GM23338 (cell line): Measurements from ENCODE around the gene STAT1. TPM values are rescaled to one million over a fixed set of nuclear protein-coding genes. Genes with fewer than 3 reads are reported as not detected.

Source experiments
- ATAC-seq: fragments of 200-7000 bp; cut with Tn5 transposase; 3 replicates; pipeline ENCODE4 v1.9.1; 2020
- DNase-seq: peaks from one replicate; pipeline ENCODE4 v3.0.0-alpha.2; 2015; ENCODE audit warnings: low spot score
- H2AFZ ChIP-seq: fragments of 200-600 bp; sonication (generic); 2 replicates; pipeline ENCODE4 v1.8.0; 2016; ENCODE audit warnings: antibody characterized with exemption, mild to moderate bottlenecking, moderate library complexity
- H3F3A ChIP-seq: fragments of 200-600 bp; sonication (generic); replicated peaks from 2 replicates; pipeline ENCODE4 v1.8.0; 2017; ENCODE audit warnings: antibody characterized with exemption, mixed run types, low read depth
- H3K27ac ChIP-seq: fragments of 200-600 bp; sonication (generic); 2 replicates; pipeline ENCODE4 v1.6.1; 2016; ENCODE audit warnings: low read depth
- H3K27me3 ChIP-seq: fragments of 200-600 bp; sonication (generic); 2 replicates; pipeline ENCODE4 v1.8.0; 2016; ENCODE audit warnings: mild to moderate bottlenecking, mixed run types, moderate library complexity; ENCODE audit not compliant: insufficient read depth
- H3K36me3 ChIP-seq: fragments of 200-600 bp; sonication (generic); 2 replicates; pipeline ENCODE4 v1.8.0; 2016; ENCODE audit warnings: mild to moderate bottlenecking; ENCODE audit not compliant: insufficient read depth
- H3K4me1 ChIP-seq: fragments of 200-600 bp; sonication (generic); 2 replicates; pipeline ENCODE4 v1.8.0; 2016; ENCODE audit warnings: mild to moderate bottlenecking, moderate library complexity; ENCODE audit not compliant: insufficient read depth
- H3K4me2 ChIP-seq: fragments of 200-600 bp; sonication (generic); 2 replicates; pipeline ENCODE4 v1.7.1; 2017; ENCODE audit warnings: mixed run types
- H3K4me3 ChIP-seq: fragments of 200-600 bp; sonication (generic); 2 replicates; pipeline ENCODE4 v1.6.1; 2016; ENCODE audit warnings: mixed run types
- H3K79me2 ChIP-seq: fragments of 200-600 bp; sonication (generic); replicated peaks from 2 replicates; pipeline ENCODE4 v1.8.0; 2017; ENCODE audit warnings: mild to moderate bottlenecking; ENCODE audit not compliant: insufficient read depth
- H3K9me2 ChIP-seq: fragments of 200-600 bp; sonication (generic); 2 replicates; pipeline ENCODE4 v1.8.0; 2017; ENCODE audit not compliant: insufficient read depth
- H4K20me1 ChIP-seq: fragments of 200-600 bp; sonication (generic); replicated peaks from 2 replicates; pipeline ENCODE4 v1.8.0; 2017; ENCODE audit warnings: mild to moderate bottlenecking; ENCODE audit not compliant: insufficient read depth
- H3K27ac Mint-ChIP-seq: 2 replicates; pipeline ENCODE4 v1.8.0; 2020; ENCODE audit warnings: inconsistent platforms, mild to moderate bottlenecking, moderate library complexity, mixed read lengths
- H3K27me3 Mint-ChIP-seq: 3 replicates; pipeline ENCODE4 v1.8.0; 2022; ENCODE audit warnings: low read depth, mild to moderate bottlenecking, moderate library complexity, mixed read lengths, inconsistent platforms; ENCODE audit not compliant: insufficient read depth, poor library complexity
- H3K36me3 Mint-ChIP-seq: 3 replicates; pipeline ENCODE4 v1.8.0; 2021; ENCODE audit warnings: low read depth, mild to moderate bottlenecking, inconsistent platforms, moderate library complexity, mixed read lengths
- H3K4me1 Mint-ChIP-seq: 3 replicates; pipeline ENCODE4 v1.8.0; 2020; ENCODE audit warnings: mild to moderate bottlenecking, inconsistent platforms, mixed read lengths
- H3K4me3 Mint-ChIP-seq: 3 replicates; pipeline ENCODE4 v1.8.0; 2021; ENCODE audit warnings: moderate library complexity, mild to moderate bottlenecking, inconsistent platforms, mixed read lengths
- H3K9me3 Mint-ChIP-seq: 3 replicates; pipeline ENCODE4 v1.8.0; 2020; ENCODE audit warnings: moderate library complexity, mild to moderate bottlenecking, inconsistent platforms, mixed read lengths
- CREB1 ChIP-seq: fragments of 250-450 bp; sonication (Bioruptor Pico); IDR thresholded peaks from 2 replicates; pipeline ENCODE4 v1.5.0; 2020; ENCODE audit warnings: low read depth, mild to moderate bottlenecking, moderate library complexity
- ETS1 ChIP-seq: IDR thresholded peaks from 2 replicates; pipeline ENCODE4 v1.6.1; 2016; ENCODE audit warnings: antibody characterized with exemption
- EZH2phosphoT487 ChIP-seq: fragments of 200-600 bp; sonication (generic); IDR thresholded peaks from one replicate; pipeline ENCODE4 v1.8.1; 2018; ENCODE audit warnings: antibody characterized with exemption; ENCODE audit not compliant: unreplicated experiment
- JUNB ChIP-seq: IDR thresholded peaks from one replicate; pipeline ENCODE4 v1.6.1; 2016; ENCODE audit warnings: antibody characterized with exemption; ENCODE audit not compliant: unreplicated experiment
- NANOG ChIP-seq: IDR thresholded peaks from 2 replicates; pipeline ENCODE4 v1.6.1; 2016; ENCODE audit warnings: antibody characterized with exemption, borderline replicate concordance
- STAT1 ChIP-seq: IDR thresholded peaks from one replicate; pipeline ENCODE4 v1.6.1; 2016; ENCODE audit warnings: antibody characterized with exemption; ENCODE audit not compliant: unreplicated experiment
- ZNF114 ChIP-seq: fragments of 250-450 bp; sonication (Bioruptor Pico); IDR thresholded peaks from 2 replicates; pipeline ENCODE4 v1.5.0; 2020; ENCODE audit warnings: mild to moderate bottlenecking, moderate library complexity
- ZNF331 ChIP-seq: fragments of 250-450 bp; sonication (Bioruptor Pico); IDR thresholded peaks from 2 replicates; pipeline ENCODE4 v1.5.0; 2020; ENCODE audit warnings: low read depth, mild to moderate bottlenecking, moderate library complexity
- polyA plus RNA-seq: library from polyadenylated mRNA; unstranded; fragments of >200 nt; fragmentation: Nextera tagmentation; extraction: Ambion mirVana; gene quantifications from 2 replicates; pipeline ENCODE4 v1.2.1, GENCODE V29; 2016
- total RNA-seq: library from RNA; depleted of rRNA; stranded (reverse); fragments of >200 nt; shearing (Covaris generic); gene quantifications from 2 replicates; pipeline ENCODE4 v1.2.3, GENCODE V29; 2014
- TF ChIP-seq, protein P1 (sequence below), 2 experiments: fragments of 200-600 bp in 1 of 2; sonication (generic) in 1 of 2; conservative IDR thresholded peaks; 2 replicates each; pipeline versions ENCODE4 v1.5.1 to v1.6.1; 2016 to 2017; ENCODE audit warnings: antibody characterized with exemption in 2 of 2, low read depth in 2 of 2, mild to moderate bottlenecking in 2 of 2, moderate library complexity in 1 of 2
- TF ChIP-seq, protein P2 (sequence below): IDR thresholded peaks from one replicate; pipeline ENCODE4 v1.6.1; 2018; ENCODE audit warnings: antibody characterized with exemption; ENCODE audit not compliant: unreplicated experiment

Gene STAT1
- total and polyA plus RNA-seq, 2 experiments from 2014 or later: 15.1 to 47.4 TPM

GRCh38 chr2:190984595-190984994, 29.4 kb downstream of the STAT1 start:
- Histone ChIP-seq H3K36me3 (peaks cover 50% of the 10 kb centered on the region), H3K27me3 (no peaks in the 10 kb centered on the region), H3K4me2 (no peak overlapping the region), H4K20me1 (no peaks in the 10 kb centered on the region; the same call in 1 of the 2 replicates), H3K79me2 (no peaks in the 10 kb centered on the region), H3K4me3 (no peak overlapping the region), H3K27ac (no peak overlapping the region), H3F3A (no peaks in the 10 kb centered on the region), H3K9me2 (no peaks in the 10 kb centered on the region), H2AFZ (no peak overlapping the region), H3K4me1 (no peaks in the 10 kb centered on the region)
- no peak for DNase-seq
- H3K27ac Mint-ChIP-seq: no peak overlapping the region
- H3K4me1 Mint-ChIP-seq: no peaks in the 10 kb centered on the region; the same call in 2 of the 3 replicates
- no peaks in the 10 kb centered on the region for H3K9me3 Mint-ChIP-seq
- ATAC-seq: no peak
- TF ChIP-seq EZH2phosphoT487 (no peak), JUNB (no peak), ZNF114 (CRISPR knock-in tag) (no peak), ETS1 (no peak), NANOG (no peak), ZNF331 (CRISPR knock-in tag) (no peak), STAT1 (no peak), CREB1 (no peak)
- TF ChIP-seq, protein P1, sequence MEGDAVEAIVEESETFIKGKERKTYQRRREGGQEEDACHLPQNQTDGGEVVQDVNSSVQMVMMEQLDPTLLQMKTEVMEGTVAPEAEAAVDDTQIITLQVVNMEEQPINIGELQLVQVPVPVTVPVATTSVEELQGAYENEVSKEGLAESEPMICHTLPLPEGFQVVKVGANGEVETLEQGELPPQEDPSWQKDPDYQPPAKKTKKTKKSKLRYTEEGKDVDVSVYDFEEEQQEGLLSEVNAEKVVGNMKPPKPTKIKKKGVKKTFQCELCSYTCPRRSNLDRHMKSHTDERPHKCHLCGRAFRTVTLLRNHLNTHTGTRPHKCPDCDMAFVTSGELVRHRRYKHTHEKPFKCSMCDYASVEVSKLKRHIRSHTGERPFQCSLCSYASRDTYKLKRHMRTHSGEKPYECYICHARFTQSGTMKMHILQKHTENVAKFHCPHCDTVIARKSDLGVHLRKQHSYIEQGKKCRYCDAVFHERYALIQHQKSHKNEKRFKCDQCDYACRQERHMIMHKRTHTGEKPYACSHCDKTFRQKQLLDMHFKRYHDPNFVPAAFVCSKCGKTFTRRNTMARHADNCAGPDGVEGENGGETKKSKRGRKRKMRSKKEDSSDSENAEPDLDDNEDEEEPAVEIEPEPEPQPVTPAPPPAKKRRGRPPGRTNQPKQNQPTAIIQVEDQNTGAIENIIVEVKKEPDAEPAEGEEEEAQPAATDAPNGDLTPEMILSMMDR (conservative IDR thresholded peaks at IDR 0.05; ENCODE audit: low read depth in 2 of 2): no peak
- TF ChIP-seq, protein P2, sequence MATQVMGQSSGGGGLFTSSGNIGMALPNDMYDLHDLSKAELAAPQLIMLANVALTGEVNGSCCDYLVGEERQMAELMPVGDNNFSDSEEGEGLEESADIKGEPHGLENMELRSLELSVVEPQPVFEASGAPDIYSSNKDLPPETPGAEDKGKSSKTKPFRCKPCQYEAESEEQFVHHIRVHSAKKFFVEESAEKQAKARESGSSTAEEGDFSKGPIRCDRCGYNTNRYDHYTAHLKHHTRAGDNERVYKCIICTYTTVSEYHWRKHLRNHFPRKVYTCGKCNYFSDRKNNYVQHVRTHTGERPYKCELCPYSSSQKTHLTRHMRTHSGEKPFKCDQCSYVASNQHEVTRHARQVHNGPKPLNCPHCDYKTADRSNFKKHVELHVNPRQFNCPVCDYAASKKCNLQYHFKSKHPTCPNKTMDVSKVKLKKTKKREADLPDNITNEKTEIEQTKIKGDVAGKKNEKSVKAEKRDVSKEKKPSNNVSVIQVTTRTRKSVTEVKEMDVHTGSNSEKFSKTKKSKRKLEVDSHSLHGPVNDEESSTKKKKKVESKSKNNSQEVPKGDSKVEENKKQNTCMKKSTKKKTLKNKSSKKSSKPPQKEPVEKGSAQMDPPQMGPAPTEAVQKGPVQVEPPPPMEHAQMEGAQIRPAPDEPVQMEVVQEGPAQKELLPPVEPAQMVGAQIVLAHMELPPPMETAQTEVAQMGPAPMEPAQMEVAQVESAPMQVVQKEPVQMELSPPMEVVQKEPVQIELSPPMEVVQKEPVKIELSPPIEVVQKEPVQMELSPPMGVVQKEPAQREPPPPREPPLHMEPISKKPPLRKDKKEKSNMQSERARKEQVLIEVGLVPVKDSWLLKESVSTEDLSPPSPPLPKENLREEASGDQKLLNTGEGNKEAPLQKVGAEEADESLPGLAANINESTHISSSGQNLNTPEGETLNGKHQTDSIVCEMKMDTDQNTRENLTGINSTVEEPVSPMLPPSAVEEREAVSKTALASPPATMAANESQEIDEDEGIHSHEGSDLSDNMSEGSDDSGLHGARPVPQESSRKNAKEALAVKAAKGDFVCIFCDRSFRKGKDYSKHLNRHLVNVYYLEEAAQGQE: no peak
- peaks cover 5% of the 10 kb centered on the region for H3K27me3 Mint-ChIP-seq
- H3K4me3 Mint-ChIP-seq: no peak overlapping the region
- peaks cover 91% of the 10 kb centered on the region for H3K36me3 Mint-ChIP-seq
